ENCODE data around the gene FAM184A. TPM values are rescaled to one million over a fixed set of nuclear protein-coding genes. Genes with fewer than 3 reads are reported as not detected.

Gene FAM184A
- total RNA-seq, 1 experiment from 2014 or later = 13.3 TPM

- Mint-ChIP-seq H3K27me3 (ENCODE audit: low read depth) (no peaks in the 10 kb centered on the region), H3K9me3 (peaks cover 6% of the 10 kb centered on the region), H3K4me3 (no peak overlapping the region), H3K36me3 (peaks cover 3% of the 10 kb centered on the region; the same call in 1 of the 2 replicates), H3K4me1 (peaks cover 22% of the 10 kb centered on the region), H3K27ac (peak overlapping the region; percentile 45; the same call in 1 of the 2 replicates)
- TF ChIP-seq CTCF (IDR thresholded peaks at IDR 0.05) (no peak), ZNF138 (CRISPR knock-in tag; conservative IDR thresholded peaks at IDR 0.05) (no peak), HMGXB4 (CRISPR knock-in tag; IDR thresholded peaks at IDR 0.05) (no peak), USF1 (CRISPR knock-in tag; IDR thresholded peaks at IDR 0.05) (no peak), USF2 (CRISPR knock-in tag; IDR thresholded peaks at IDR 0.05) (no peak), IRF1 (CRISPR knock-in tag; IDR thresholded peaks at IDR 0.05) (no peak), ETV6 (CRISPR knock-in tag; IDR thresholded peaks at IDR 0.05) (no peak), PRRX2 (CRISPR knock-in tag; IDR thresholded peaks at IDR 0.05) (no peak), AFF4 (CRISPR knock-in tag; IDR thresholded peaks at IDR 0.05; ENCODE audit: borderline replicate concordance) (no peak), CREM (CRISPR knock-in tag; IDR thresholded peaks at IDR 0.05) (no peak), IRF2 (CRISPR knock-in tag; IDR thresholded peaks at IDR 0.05; ENCODE audit: borderline replicate concordance, low read depth) (no peak)
- ChIA-PET POLR2A (no interaction called here), CTCF (interaction anchor here (0.8 to 3.5 kb wide), 24 partner anchors 8 to 309 kb away, joined by 3 to 67 read pairs (median 7); partner anchors contain the start of gene FAM184A)
- ATAC-seq (no peak), DNase-seq (ENCODE audit: low spot score) (no peak)
Observed at GRCh38 chr6:119109654-119110325, 31.3 kb upstream of the FAM184A start.

- ATAC-seq = no peak
- Mint-ChIP-seq H3K4me1 (peaks cover 18% of the 10 kb centered on the region), H3K36me3 (peaks cover 3% of the 10 kb centered on the region; the same call in 1 of the 2 replicates), H3K27me3 (ENCODE audit: low read depth) (no peaks in the 10 kb centered on the region), H3K4me3 (no peak overlapping the region), H3K9me3 (peaks cover 9% of the 10 kb centered on the region), H3K27ac (no peak overlapping the region)
- ChIA-PET CTCF (interaction anchor here (1.0 kb wide), 1 partner anchor 211 kb away, joined by 3 read pairs; no protein-coding TSS in a partner anchor), POLR2A (no interaction called here)
- no peak for DNase-seq (ENCODE audit: low spot score)
- TF ChIP-seq ERG (CRISPR knock-in tag; IDR thresholded peaks at IDR 0.05) (no peak), ARID4B (CRISPR knock-in tag; IDR thresholded peaks at IDR 0.05; ENCODE audit: borderline replicate concordance) (no peak), USF2 (CRISPR knock-in tag; IDR thresholded peaks at IDR 0.05) (no peak), ZNF416 (CRISPR knock-in tag; IDR thresholded peaks at IDR 0.05) (no peak), CREB1 (CRISPR knock-in tag; IDR thresholded peaks at IDR 0.05) (no peak)
Observed at GRCh38 chr6:119108076-119108475, 29.6 kb upstream of the FAM184A start.

Data from WTC11 (cell line).